DND-41 (cell line): ENCODE measurements around the gene ADAMTSL4.
"Not testable (repeated sequence)": the region's sequence is repeated elsewhere in the genome, so short reads cannot be mapped to it uniquely, and the experiment has no call there.

Experiments
- ATAC-seq: fragments of 200-7000 bp; cut with Tn5 transposase; 3 replicates; pipeline ENCODE4 v1.9.1; 2021; ENCODE audit warnings: low read depth; ENCODE audit not compliant: insufficient read depth
- DNase-seq: peaks from one replicate; pipeline ENCODE4 v3.0.0-alpha.2; 2020
- H2AFZ ChIP-seq: 2 replicates; pipeline ENCODE4 v1.6.0; 2012; ENCODE audit warnings: low read depth, low read length
- H3K27ac ChIP-seq: 2 replicates; pipeline ENCODE4 v1.5.1; 2012; ENCODE audit warnings: low read length, inconsistent platforms
- H3K27me3 ChIP-seq: fragments of 200-600 bp; sonication (generic); 2 replicates; pipeline ENCODE4 v1.6.0; 2012; ENCODE audit warnings: low read length, mild to moderate bottlenecking, inconsistent platforms; ENCODE audit not compliant: insufficient read depth, poor library complexity
- H3K36me3 ChIP-seq: 2 replicates; pipeline ENCODE4 v1.5.1; 2012; ENCODE audit warnings: low read length, inconsistent platforms; ENCODE audit not compliant: insufficient read depth
- H3K4me1 ChIP-seq: 2 replicates; pipeline ENCODE4 v1.5.1; 2012; ENCODE audit warnings: mild to moderate bottlenecking, low read length; ENCODE audit not compliant: insufficient read depth
- H3K4me2 ChIP-seq: 2 replicates; pipeline ENCODE4 v1.6.0; 2012; ENCODE audit warnings: mild to moderate bottlenecking, moderate library complexity, low read length, inconsistent platforms; ENCODE audit not compliant: insufficient read depth
- H3K4me3 ChIP-seq, 2 experiments: fragments of 200-600 bp in 1 of 2; shearing (Covaris generic) in 1 of 2; 2 replicates each; pipeline ENCODE4 v1.5.1; 2012 to 2016; ENCODE audit warnings: inconsistent platforms in 2 of 2, low read length in 2 of 2, mild to moderate bottlenecking in 2 of 2, low read depth in 1 of 2, moderate library complexity in 1 of 2
- H3K79me2 ChIP-seq: 2 replicates; pipeline ENCODE4 v1.6.0; 2012; ENCODE audit warnings: low read length, inconsistent platforms; ENCODE audit not compliant: insufficient read depth
- H3K9ac ChIP-seq: 2 replicates; pipeline ENCODE4 v1.6.0; 2012; ENCODE audit warnings: low read depth, mild to moderate bottlenecking, inconsistent platforms, low read length, moderate library complexity
- H3K9me3 ChIP-seq: 2 replicates; pipeline ENCODE4 v1.5.1; 2012; ENCODE audit warnings: low read length, moderate library complexity, mild to moderate bottlenecking, inconsistent platforms; ENCODE audit not compliant: insufficient read depth, severe bottlenecking
- H4K20me1 ChIP-seq: 2 replicates; pipeline ENCODE4 v1.6.0; 2012; ENCODE audit warnings: low read length; ENCODE audit not compliant: insufficient read depth
- EZH2 ChIP-seq: IDR thresholded peaks from 3 replicates; pipeline ENCODE4 v1.6.1; 2012; ENCODE audit warnings: borderline replicate concordance, low read depth, mild to moderate bottlenecking, moderate library complexity, low read length, inconsistent platforms; ENCODE audit not compliant: severe bottlenecking
- TF ChIP-seq, protein P1 (sequence below): IDR thresholded peaks from 2 replicates; pipeline ENCODE4 v1.5.1; 2012; ENCODE audit warnings: borderline replicate concordance, low read length, moderate library complexity, mild to moderate bottlenecking; ENCODE audit not compliant: poor library complexity, severe bottlenecking; ENCODE audit errors: extremely low read depth

ADAMTSL4 gene

DNA sequence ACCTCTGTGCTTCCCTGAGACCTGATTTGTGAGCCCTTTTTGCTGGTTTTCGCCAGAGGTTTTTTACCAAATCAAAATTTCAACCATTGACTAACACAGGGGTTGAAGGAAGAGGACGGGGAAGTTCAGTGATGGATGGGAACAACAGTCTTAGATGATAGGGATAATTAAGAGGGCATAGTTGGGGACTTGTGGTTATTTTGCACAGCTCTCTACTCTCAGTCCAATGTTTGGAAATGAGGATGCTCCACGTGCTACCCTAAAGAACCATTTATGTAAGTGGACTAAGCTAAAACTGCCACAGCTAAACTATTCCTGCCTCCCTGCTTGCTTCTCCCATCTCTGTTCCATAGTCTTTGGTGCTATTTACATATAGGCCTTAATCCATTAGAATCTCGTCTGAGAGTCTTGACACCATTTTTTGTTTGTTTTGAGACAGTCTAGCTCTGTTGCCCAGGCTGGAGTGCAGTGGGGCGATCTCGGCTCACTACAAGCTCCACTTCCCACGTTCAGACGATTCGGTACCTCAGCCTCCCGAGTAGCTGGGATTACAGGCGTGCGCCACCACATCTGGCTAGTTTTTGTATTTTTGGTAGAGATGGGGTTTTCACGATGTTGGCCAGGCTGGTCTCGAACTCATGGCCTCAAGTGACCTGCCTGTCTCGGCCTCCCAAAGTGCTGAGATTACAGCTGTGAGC is 30.9 kb downstream of the ADAMTSL4 start:
- H3K79me2 ChIP-seq, result peaks cover 45% of the 10 kb centered on the region
- H2AFZ ChIP-seq, result peak overlapping the region; percentile 80
- DNase-seq, result no peak
- peak overlapping the region; percentile 78 to 83; a peak in 3 of 4 replicates for H3K4me3 ChIP-seq
- peak overlapping the region; percentile 82 for H3K27ac ChIP-seq
- H3K4me1 ChIP-seq, result peaks cover 34% of the 10 kb centered on the region
- peak overlapping the region; percentile 84 for H3K4me2 ChIP-seq
- TF ChIP-seq EZH2, result no peak
- TF ChIP-seq, protein P1, sequence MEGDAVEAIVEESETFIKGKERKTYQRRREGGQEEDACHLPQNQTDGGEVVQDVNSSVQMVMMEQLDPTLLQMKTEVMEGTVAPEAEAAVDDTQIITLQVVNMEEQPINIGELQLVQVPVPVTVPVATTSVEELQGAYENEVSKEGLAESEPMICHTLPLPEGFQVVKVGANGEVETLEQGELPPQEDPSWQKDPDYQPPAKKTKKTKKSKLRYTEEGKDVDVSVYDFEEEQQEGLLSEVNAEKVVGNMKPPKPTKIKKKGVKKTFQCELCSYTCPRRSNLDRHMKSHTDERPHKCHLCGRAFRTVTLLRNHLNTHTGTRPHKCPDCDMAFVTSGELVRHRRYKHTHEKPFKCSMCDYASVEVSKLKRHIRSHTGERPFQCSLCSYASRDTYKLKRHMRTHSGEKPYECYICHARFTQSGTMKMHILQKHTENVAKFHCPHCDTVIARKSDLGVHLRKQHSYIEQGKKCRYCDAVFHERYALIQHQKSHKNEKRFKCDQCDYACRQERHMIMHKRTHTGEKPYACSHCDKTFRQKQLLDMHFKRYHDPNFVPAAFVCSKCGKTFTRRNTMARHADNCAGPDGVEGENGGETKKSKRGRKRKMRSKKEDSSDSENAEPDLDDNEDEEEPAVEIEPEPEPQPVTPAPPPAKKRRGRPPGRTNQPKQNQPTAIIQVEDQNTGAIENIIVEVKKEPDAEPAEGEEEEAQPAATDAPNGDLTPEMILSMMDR, result no peak
- H3K9ac ChIP-seq, result peak overlapping the region; percentile 95
- ATAC-seq, result peak; percentile 6; the same call in 2 of the 3 replicates
- no peaks in the 10 kb centered on the region for H3K27me3 ChIP-seq
- peaks cover 40% of the 10 kb centered on the region for H3K36me3 ChIP-seq
- peaks cover 41% of the 10 kb centered on the region for H4K20me1 ChIP-seq
- no peaks in the 10 kb centered on the region for H3K9me3 ChIP-seq

GRCh38 chr1:150580966-150581365 is 31.8 kb downstream of the ADAMTSL4 start:
- not testable (repeated sequence) for ATAC-seq, H3K9ac ChIP-seq, H3K27ac ChIP-seq, DNase-seq, H2AFZ ChIP-seq, H3K9me3 ChIP-seq, H3K27me3 ChIP-seq, H3K4me2 ChIP-seq, H3K4me3 ChIP-seq
- Histone ChIP-seq H3K79me2 (peaks cover 37% of the 10 kb centered on the region), H4K20me1 (peaks cover 32% of the 10 kb centered on the region), H3K4me1 (peaks cover 25% of the 10 kb centered on the region), H3K36me3 (peaks cover 31% of the 10 kb centered on the region)

DNA sequence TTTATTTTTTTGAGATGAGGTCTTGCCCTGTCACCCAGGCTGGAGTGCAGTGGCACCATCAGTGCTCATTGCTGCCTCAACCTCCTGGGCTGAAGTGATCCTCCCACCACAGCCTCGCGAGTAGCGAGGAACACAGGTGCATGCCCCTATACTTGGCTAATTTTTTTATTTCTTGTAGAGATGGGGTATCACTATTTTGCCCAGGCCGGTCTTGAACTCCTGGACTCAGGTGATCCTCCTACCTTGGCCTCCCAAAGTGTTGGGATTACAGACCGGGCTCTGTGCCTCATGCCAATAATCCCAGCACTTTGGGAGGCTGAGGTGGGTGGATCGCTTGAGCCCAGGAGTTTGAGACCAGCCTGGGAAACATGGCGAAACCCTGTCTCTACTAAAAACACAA is 32.2 kb downstream of the ADAMTSL4 start:
- Histone ChIP-seq H3K79me2 (peaks cover 32% of the 10 kb centered on the region), H3K36me3 (peaks cover 26% of the 10 kb centered on the region), H3K4me1 (peaks cover 20% of the 10 kb centered on the region), H4K20me1 (peaks cover 27% of the 10 kb centered on the region)
- DNase-seq, H2AFZ ChIP-seq, H3K9ac ChIP-seq, H3K4me3 ChIP-seq, ATAC-seq, H3K4me2 ChIP-seq, H3K27ac ChIP-seq, H3K9me3 ChIP-seq, H3K27me3 ChIP-seq: not testable (repeated sequence)

- H3K9ac ChIP-seq, H3K4me2 ChIP-seq, H3K4me3 ChIP-seq, DNase-seq, H2AFZ ChIP-seq, ATAC-seq, H3K27ac ChIP-seq, H3K9me3 ChIP-seq, H3K27me3 ChIP-seq: not testable (repeated sequence)
- peaks cover 15% of the 10 kb centered on the region for H3K4me1 ChIP-seq
- H3K36me3 ChIP-seq, result peaks cover 21% of the 10 kb centered on the region
- peaks cover 22% of the 10 kb centered on the region for H4K20me1 ChIP-seq
- H3K79me2 ChIP-seq, result peaks cover 27% of the 10 kb centered on the region
Observed at GRCh38 chr1:150581962-150582361, 32.8 kb downstream of the ADAMTSL4 start.

DNA sequence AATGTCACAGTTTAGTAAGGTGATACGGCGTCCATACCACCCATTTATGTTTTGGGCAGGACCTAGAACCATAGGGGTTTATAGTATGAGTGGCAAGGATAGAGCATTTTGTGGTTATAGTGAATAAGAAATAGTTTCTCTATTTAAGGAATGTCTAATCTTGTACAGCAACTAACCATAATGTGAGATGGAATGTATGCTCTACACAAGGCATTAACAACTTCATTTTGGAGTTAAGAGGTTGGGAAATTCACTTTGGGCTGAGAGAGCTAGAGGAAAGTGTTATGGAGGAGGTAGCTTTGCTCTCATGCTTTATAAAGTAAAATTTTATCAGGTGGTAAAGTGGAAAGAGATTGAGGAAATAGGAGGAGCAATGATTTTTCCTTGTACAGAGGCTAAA is 33.2 kb downstream of the ADAMTSL4 start:
- Histone ChIP-seq H3K27me3 (no peaks in the 10 kb centered on the region), H4K20me1 (peaks cover 18% of the 10 kb centered on the region), H3K9ac (no peak overlapping the region), H3K36me3 (peaks cover 17% of the 10 kb centered on the region), H3K79me2 (peaks cover 23% of the 10 kb centered on the region), H2AFZ (no peak overlapping the region), H3K9me3 (no peaks in the 10 kb centered on the region), H3K4me2 (no peak overlapping the region), H3K27ac (no peak overlapping the region), H3K4me1 (peaks cover 11% of the 10 kb centered on the region), H3K4me3 (no peak overlapping the region)
- ATAC-seq, result no peak
- no peak for TF ChIP-seq EZH2
- TF ChIP-seq, protein P1, result no peak
- DNase-seq, result no peak
